HG03045 (cell line): ENCODE data around the gene AGAP1.

Experiments used
- ATAC-seq: cut with Tn5 transposase; IDR thresholded peaks from one replicate; pipeline ENCODE4 v1.9.1; 2021; ENCODE audit warnings: mild to moderate bottlenecking, moderate library complexity; ENCODE audit not compliant: unreplicated experiment

The AGAP1 gene

GRCh38 chr2:235623752-235624151, 129.9 kb downstream of the AGAP1 start:
- no peak for ATAC-seq

GRCh38 chr2:235626658-235627057, 132.8 kb downstream of the AGAP1 start:
- no peak for ATAC-seq

GRCh38 chr2:235627682-235628081, 133.8 kb downstream of the AGAP1 start:
- ATAC-seq: no peak

- ATAC-seq: no peak
Observed at GRCh38 chr2:235630718-235631296, 137.0 kb downstream of the AGAP1 start.

- ATAC-seq: no peak
Observed at GRCh38 chr2:235634435-235635158, 140.8 kb downstream of the AGAP1 start.

GRCh38 chr2:235636546-235636945, 142.7 kb downstream of the AGAP1 start:
- ATAC-seq: no peak

GRCh38 chr2:235637896-235638295, 144.1 kb downstream of the AGAP1 start:
- ATAC-seq: no peak

- ATAC-seq: no peak
Observed at GRCh38 chr2:235638541-235639427, 144.9 kb downstream of the AGAP1 start.

- ATAC-seq: no peak
Observed at GRCh38 chr2:235639428-235639773, 145.6 kb downstream of the AGAP1 start.

GRCh38 chr2:235639885-235640284, 146.0 kb downstream of the AGAP1 start:
- no peak for ATAC-seq

- ATAC-seq: no peak
Observed at GRCh38 chr2:235640377-235640776, 146.5 kb downstream of the AGAP1 start.

GRCh38 chr2:235640926-235641723, 147.3 kb downstream of the AGAP1 start:
- no peak for ATAC-seq

GRCh38 chr2:235641956-235642355, 148.1 kb downstream of the AGAP1 start:
- no peak for ATAC-seq

GRCh38 chr2:235642446-235643098, 148.7 kb downstream of the AGAP1 start:
- ATAC-seq: no peak

- no peak for ATAC-seq
Observed at GRCh38 chr2:235643680-235644511, 150.1 kb downstream of the AGAP1 start.

GRCh38 chr2:235647264-235647663, 153.4 kb downstream of the AGAP1 start:
- ATAC-seq: no peak

GRCh38 chr2:235647877-235648276, 154.0 kb downstream of the AGAP1 start:
- no peak for ATAC-seq

GRCh38 chr2:235649418-235649817, 155.6 kb downstream of the AGAP1 start:
- no peak for ATAC-seq

GRCh38 chr2:235651643-235652042, 157.8 kb downstream of the AGAP1 start:
- ATAC-seq: no peak
